DLD1 (cell line): ENCODE results near the gene CORO2B.

ENCODE experiments used
- in situ Hi-C: cut with HindIII; loops from 2 replicates; pipeline ENCODE4 v1.10.0; 2017; ENCODE audit warnings: low sequenced_read_pairs

Gene CORO2B

DNA sequence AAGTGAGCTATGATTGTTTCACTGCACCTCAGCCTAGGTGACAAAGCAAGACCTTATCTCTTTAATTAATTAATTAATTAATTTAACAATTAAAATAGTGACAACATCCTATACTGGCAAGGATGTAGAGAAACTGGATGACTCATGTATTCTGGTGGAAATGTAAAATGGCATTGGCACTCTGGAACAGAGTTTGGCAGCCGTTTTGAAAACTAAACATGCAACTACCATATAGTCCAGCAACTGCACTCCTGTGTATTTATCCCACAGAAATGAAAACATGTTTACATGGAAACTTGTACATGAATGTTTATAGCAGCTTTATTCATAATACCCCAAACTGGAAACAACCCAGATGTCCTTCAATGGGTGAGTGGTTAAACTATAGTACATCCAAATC, 185.3 kb downstream of the CORO2B start:
- in situ Hi-C loops = no loop called here

GRCh38 chr15:68765602-68766368, 187.0 kb downstream of the CORO2B start:
- in situ Hi-C loops = no loop called here

GRCh38 chr15:68767833-68768232, 189.0 kb downstream of the CORO2B start:
- in situ Hi-C loops = no loop called here

- in situ Hi-C loops = no loop called here
These were observed 189.5 kb downstream of the CORO2B start for GRCh38 chr15:68768321-68768720.

DNA sequence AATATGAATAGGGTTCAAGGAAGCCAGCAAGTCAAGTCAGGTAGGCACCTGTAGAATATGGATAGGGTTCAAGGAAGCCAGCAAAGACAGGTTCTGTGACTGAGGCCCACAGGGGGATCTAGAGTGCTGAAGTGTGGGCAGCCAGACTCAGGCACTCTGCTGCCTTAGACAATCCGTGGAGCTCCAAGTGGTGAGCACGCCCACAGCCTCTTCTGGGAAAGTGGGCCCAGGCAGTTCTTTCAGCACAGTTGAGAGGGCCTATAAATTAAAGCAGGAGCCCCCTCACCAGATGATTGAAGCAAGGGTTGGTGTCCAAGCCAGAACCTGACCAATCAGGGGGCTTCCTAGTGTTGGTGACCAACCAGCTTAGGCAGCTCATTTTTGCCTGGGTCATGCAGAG, 190.9 kb downstream of the CORO2B start:
- in situ Hi-C loops = no loop called here

- in situ Hi-C loops = no loop called here
These were observed 191.4 kb downstream of the CORO2B start for GRCh38 chr15:68770216-68770615.

DNA sequence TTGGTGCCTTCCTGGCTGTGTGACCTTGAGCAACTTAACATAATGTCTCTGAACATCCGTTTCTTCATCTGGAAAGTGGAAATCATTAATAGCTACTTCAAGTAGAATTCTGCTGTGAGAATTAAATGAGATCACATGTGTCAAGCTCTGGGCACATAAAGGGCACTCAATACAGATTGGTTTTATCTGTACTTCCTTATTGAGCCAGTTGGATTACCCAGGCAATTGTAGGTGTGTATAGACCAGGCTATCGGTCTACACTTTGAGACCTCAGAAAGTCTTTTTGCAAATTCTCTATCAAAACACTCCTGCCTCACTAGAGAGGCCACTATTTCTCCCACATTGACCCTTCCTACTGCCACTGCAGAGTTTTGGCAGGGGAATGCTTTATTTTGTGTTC, 194.2 kb downstream of the CORO2B start:
- in situ Hi-C loops = no loop called here

- in situ Hi-C loops = no loop called here
These were observed 195.3 kb downstream of the CORO2B start for GRCh38 chr15:68774120-68774519.

GRCh38 chr15:68774521-68775235, 195.9 kb downstream of the CORO2B start:
- in situ Hi-C loops = no loop called here

DNA sequence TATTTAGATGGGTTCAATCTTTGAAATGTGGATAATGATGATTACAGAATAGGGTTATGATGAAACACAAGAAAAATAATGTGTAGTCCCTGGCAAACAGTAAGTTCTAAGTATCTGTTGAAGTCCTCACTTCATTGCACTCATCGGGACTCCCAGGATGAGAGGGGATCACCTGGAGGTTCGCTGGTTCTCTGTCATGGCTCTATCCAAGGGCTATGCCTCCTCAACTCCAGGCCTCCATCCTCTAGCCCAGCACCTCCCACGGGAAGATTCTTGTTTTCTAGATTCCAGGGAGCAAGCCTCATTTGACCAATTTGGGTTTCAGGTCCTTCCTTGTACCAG, 196.4 kb downstream of the CORO2B start:
- in situ Hi-C loops = no loop called here

GRCh38 chr15:68775671-68776476, 197.1 kb downstream of the CORO2B start:
- in situ Hi-C loops = no loop called here

DNA sequence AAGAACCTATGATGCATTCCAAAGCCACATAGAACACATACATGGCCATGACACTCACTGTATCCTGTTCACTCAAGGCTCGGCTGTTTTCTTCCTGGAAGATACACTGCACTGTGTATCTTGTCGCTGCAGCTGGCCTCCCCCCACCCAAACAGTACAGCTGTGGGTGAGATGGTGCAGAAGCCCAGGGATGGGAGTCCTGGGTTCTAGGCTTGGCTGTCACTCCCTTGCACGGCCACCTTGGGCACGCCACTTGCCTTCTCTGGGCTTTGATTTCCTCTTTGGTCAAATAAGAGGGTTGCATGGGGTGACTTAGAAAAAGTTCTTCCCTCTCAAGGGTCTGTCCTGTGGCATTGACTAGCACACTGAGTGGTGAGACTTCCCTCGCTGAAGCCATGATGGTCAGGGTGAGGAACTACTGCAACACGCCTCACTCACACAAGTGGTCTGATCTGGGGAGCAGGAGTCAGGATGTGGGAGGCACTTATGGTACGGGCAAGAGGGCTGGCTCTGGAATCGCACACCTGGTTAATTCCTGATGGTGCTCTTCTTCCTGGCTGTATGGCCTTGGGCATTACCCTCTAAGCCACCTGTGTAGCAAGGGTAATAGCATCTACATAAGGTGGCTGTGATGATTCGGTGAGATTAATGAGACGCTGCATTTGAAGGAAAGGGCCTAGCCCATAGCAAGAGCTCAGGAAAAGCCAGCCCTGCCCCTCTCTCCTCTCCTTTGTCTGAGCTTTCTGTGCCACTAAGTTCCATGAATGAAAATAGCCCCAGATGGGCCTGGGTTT, 197.9 kb downstream of the CORO2B start:
- in situ Hi-C loops = no loop called here
